HG02981 (cell line): ENCODE results near the gene ACSS3.
"Not testable (repeated sequence)": the region's sequence is repeated elsewhere in the genome, so short reads cannot be mapped to it uniquely, and the experiment has no call there.

Experiments
- ATAC-seq: cut with Tn5 transposase; IDR thresholded peaks from one replicate; pipeline ENCODE4 v1.9.1; 2021; ENCODE audit warnings: mild to moderate bottlenecking, moderate library complexity; ENCODE audit not compliant: unreplicated experiment

ACSS3 gene

DNA sequence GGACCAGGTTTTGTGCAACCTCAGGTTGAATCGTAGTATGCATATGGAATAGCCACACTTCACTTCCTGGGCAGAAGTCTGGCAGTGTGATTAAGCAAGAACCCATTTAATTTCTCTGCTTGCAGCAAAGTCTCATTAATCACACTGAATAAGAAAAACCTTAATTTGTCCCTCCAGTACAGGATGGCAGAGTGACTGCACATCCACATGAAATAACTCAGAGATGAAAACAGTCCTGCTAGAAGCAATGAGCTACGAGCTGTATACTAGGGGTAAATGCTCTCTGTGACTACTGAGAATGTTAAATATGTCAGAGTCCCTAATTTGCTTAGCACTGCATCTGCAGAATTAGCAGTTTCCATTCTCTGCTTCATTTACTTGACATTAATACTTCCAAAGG, 88.9 kb downstream of the ACSS3 start:
- ATAC-seq: no peak

DNA sequence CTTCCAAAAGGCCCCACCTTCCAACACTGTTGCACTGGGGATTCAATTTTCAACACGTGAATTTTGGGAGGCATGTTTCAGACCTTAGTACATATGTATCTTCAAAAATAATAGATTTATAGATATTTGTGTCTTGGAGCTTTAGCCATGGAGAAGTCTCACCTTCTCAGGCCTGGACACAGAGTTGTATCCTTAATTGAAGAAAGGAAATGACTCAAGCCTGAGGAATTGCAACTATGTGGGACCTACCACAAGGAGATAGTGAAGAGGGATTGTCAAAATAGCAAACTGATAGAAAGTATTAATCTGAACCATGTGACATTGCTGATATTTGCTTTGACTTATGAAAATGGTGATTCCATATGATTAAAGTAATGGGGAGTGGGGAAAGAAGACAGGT, 89.8 kb downstream of the ACSS3 start:
- ATAC-seq: no peak

DNA sequence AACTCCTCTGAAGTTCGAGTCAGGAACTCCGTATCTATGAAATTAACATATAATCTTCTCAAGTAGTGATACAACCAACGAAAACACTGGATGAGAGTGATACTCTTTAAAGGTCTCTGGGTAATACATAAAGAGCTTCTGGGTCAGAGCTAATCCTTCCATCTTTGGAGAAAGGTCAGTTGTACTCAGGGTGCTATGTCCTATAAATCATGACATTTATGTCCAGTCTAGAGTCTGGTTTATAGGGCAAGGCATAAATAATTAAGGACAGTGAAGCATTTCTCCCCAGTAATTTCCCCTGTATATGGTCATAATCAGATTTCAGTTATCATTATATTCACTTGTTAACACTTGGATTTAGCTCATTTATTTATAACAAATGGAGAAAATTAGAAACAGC, 90.6 kb downstream of the ACSS3 start:
- no peak for ATAC-seq

DNA sequence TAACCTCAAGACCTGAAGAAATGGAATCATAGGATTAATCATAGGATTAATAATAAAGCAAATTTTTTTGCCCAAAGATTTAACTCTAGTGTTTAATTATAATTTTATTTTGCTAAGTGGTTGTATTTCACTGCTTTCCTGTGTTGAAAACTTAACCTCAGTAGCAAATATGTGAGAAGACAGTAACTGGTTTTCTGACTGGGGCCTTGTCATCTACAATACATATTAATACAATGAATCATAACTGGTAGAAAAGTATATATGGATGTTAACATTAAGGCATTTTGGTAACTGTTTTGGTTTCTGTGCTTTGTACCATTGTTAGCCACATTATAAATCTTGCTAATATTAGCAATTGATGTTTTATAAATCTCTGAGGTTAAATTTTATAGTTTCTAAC, 92.2 kb downstream of the ACSS3 start:
- no peak for ATAC-seq

DNA sequence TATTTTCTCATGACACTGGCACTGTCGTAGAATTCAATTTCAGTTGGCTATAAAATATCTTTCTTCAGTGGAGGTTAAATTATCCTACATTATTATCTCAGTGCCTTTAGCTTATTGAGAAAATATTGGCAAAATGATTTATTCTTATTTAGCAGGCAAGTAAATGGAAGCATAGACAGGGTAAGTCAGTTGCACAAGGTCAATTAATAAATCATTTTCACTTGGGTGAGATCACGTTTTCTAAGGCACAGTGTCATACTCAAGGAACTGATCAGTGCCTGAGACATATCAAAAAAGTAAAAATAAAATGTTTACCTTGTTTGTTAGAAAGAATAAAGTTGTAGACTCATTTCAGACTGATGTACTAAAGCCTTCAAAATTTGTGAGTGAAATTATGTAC, 95.0 kb downstream of the ACSS3 start:
- ATAC-seq: no peak

DNA sequence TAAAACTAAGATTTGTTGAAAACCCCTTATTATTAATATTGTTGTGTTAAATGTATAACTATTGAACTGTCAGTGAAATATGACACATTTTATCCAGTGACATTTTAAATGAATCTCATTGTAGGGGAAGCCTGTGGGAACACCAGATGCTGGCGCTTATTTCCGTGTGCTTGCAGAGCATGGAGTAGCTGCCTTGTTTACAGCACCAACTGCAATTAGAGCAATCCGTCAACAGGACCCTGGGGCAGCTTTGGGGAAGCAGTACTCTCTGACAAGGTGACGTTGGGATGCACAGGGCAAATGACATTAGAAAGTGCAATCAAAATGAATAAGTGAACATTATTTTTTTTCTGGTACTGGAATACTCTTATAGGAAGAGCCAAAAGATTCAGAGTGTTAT, 96.8 kb downstream of the ACSS3 start:
- ATAC-seq: no peak

DNA sequence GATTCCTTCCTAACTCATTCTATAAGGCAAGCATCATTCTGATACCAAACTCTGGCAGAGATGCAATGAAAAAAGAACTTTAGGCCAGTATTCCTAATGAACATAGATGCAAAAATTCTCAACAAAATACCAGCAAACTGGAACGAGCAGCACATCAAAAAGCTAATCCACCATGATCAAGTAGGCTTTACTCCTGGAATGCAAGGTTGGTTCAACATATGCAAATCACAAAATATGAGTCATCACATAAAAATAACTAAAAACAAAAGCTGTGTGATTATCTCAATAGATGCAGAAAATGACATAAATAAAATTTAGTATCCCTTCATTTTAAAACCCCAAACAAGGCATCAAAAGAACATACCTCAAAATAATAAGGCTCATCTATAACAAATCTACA, 98.9 kb downstream of the ACSS3 start:
- ATAC-seq: no peak

DNA sequence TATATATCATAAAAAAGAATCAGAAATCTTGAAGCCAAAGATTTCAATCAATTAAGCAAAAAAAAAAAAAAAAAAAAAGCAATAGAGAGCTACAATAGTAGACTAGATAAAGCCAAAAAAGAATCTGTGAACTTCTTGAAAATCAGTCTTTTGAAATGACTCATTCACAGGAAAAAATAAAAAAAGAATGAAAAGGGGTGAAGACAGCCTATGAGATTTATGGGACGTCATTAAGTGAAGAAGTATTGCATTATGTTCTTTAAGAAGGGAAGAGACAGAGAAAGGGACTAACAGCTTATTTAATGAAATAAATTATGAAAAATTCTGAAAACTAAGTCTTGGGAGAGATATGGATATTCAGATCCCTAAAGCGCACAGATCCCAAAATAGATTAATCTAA, 103.8 kb downstream of the ACSS3 start:
- no peak for ATAC-seq

DNA sequence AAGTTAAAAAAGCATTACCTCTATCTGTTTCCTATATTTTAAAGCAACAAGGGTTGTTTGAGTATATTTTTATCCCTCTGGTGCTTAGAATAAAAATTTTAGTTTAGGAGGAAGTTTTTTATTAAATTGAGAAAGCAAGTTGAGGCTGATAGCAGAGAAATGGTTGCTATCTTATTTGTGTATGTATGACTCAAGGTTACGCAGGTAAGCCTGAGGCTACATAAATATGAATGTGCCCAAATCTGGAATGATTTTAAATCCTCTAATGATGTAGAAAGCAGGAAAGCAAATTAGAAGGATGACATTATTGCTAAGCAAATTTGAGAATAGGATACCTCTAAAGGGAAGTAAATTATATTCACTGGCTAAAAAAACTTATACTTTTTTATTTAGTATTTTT, 109.8 kb downstream of the ACSS3 start:
- no peak for ATAC-seq

DNA sequence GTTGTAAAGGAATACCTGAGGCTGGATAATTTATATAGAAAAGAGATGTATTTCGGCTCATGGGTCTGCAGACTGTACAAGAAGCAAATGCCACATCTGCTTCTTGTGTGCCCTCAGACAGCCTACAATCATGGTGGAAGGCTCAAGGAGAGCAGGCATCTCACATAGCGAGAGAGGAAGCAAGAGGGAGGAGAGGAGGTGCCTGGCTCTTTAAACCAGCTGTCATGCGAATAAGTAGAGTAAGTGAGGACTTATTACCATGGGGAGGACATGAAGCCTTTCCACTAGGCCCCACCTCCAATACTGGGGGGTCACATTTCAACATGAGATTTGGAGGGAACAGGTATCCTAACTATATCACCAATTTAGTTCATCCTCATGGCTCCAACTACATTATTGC, 118.7 kb downstream of the ACSS3 start:
- ATAC-seq: no peak

DNA sequence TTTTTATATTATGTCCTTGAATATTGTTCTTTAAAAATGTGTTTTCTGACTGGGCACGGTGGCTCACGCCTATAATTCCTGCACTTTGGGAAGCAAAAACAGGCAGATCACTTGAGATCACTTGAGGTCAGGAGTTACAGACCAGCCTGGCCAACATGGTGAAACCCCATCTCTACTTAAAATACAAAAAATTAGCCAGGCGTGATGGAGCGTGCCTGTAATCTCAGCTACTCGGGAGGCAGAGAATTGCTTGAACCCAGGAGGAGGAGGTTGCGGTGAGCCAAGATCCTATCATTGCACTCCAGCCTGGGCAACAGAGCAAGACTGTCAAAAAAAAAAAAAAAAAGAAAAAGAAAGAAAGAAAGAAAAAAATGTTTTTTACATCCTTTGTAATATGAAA, 122.7 kb downstream of the ACSS3 start:
- ATAC-seq: not testable (repeated sequence)

DNA sequence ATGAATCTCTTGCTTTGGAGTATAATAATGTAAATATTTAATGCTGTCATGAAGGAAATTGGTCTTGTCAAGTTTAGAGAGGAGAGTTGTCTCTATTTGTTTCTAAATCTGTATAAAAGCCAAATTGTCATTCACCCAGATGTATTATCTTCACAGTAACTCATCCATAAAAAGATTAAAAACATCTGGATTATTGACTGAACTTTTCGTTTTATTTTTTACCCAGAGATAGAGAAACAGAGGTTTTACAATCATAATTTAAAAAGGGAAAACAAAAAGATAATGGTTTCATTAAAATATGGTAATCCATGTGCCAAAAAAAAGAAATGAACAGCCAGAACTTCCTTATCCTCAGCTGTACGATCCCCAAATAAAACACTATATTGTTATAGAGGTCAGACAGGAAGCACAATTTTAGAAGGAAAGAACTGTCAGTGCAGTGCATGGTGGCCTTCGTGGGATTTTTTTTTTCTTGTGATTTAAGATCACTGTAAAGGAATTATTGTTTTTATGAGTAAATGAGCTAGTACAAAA, 125.9 kb downstream of the ACSS3 start:
- no peak for ATAC-seq

DNA sequence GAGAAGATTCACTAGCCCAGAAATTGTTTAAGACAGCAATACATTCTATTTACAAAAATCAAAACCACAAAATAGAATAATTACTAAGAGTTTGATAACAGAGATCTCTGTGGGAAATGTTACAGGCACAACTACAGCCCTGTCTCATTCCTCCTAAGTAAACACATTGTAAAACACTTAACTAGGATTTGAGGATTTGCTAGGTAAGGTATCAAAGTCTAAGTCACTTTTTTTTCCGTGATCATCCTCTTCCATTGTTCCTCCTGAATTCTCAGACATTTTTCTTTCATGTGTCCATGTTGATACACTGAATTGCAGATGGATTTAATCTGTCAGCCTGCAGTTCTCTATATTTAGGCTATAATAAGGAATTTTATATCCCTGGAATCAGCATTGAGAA, 127.5 kb downstream of the ACSS3 start:
- no peak for ATAC-seq

DNA sequence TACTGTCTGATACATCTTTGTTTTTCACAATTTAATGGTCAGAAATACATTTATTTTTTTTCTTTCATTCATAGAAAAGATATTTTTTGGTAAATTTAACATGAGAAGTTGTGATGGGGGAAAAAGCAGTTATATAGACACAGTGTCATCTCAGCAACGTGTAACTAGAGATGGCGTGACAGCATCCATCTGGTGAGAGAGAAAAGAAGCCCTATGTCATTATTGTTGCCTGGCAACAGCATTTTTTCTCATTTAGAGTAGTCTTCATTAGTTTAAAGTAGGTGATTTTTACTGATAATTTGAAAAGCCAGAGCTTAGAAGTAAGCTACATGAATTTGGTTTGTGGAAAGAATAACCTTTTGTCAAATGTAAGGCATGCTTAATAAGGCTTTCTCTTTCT, 128.6 kb downstream of the ACSS3 start:
- ATAC-seq: no peak

DNA sequence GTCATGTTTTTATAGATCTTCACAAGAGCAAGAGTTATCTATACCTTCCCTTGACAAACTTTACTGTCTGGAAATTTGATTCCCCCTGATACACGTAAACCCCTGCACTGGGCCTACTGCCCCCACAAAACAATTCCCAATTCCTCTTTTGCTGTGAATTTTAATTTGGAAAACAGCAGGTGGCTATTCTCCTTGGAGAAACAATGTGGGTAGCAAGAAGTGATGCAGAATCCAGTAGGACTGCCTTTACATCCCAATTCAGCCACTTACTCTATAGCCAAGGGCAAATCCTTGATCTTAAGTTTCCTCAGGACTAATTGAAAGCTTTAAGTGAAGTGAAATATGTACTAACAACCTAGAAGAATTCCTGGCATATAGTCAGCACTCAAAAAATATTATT, 129.3 kb downstream of the ACSS3 start:
- ATAC-seq: no peak

DNA sequence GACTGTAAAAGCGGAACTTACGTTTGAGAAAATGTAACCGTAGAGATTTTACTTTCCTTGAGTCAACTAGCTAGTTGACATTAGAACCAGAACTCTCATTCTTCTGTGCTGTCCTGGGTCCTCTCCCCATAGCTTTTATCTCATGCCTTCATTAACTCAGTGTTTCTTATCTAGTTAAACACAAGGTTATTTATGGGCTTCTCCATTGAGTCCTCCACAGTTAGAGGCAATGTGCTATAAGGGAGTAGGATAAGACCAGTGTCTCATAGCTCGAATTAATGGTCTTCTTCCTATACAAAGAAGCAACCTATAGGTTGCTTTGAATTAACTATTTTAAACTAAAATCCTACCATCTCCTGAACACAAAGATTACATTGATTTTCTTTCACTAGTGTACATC, 129.8 kb downstream of the ACSS3 start:
- no peak for ATAC-seq

DNA sequence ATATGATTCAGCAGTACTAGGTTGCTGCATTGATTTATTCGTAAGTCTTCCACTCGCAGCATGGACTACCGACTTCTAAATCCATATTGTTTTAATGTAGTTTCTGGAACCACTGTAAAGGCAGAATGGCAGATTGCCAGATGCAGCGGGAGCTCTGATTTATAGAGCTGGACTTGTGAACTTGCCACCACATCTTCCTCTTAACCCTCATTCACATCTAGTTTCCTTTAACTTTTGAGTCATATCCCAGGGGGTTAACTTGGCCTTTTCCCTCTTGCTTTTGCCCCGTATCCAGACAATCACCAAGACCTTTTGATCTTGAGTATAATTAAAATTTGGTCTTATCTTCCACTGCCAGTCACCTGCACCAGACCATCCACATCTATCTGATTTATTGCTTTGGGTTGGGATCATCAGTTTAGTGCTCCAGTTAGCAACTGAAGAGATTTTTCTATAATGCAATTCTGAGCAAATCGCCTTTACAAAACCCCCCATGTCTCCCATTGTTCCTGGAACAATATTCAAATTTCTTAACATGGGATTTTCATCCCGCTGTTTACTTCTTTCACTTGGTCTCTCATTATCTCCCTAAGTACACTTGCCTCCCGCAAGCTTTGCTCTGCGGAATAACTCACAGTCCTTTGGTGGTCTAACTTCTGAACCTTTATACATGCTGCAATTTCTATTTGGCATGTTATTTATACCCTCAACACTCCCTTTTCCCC, 130.5 kb downstream of the ACSS3 start:
- ATAC-seq: no peak

DNA sequence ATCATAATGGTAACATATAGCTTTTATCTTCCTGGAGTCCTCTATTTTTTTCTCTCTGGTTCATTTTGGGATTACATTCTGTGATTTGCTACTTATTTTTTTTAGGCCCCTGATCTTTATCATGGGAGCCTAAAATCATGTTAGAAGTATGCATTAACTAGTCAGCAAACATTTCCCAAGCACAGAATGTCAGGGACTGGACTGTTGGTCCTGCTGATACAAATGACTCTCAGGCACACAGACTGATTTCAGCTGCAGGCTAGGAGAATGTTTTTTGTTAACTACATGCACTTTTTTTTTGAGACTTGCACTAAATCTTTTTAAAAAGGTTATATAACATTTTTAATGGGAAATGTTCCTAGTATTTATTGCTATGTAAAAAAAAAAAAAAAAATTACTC, 131.1 kb downstream of the ACSS3 start:
- no peak for ATAC-seq

DNA sequence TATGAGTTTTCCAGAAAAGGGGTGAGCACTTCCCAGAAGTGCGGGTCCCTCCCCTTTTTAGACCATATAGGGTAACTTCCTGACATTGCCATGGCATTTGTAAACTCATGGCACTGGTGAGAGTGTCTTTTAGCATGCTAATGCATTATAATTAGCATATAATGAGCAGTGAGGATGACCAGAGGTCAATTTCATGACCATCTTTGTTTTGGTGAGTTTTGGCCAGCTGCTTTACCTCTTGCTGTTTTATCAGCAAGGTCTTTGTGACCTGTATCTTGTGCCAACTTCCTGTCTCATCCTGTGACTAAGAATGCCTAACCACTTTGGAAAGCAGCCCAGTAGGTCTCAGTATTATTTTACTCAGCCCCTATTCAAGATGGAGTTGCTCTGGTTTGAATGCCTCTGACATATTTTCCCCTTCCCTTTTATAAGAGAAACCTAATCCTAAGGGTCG, 131.9 kb downstream of the ACSS3 start:
- ATAC-seq: not testable (repeated sequence)

DNA sequence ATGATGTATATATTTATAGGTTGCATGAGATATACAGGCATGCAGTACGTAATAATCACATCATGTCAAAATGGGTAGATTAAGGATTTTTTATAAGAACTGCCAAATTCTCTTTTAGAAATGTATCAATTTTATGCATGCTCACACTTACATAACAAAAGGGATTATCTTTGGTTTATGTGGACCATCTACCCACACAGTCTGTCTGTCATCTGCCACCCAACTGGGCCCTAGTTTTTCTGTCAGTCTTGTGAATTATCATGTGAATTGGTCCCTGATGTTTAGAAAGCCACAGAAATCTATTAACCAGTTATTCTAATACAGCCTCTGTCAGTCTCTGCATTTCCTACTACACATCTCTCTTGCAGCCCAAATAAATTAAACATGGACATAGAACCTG, 133.4 kb downstream of the ACSS3 start:
- ATAC-seq: no peak

DNA sequence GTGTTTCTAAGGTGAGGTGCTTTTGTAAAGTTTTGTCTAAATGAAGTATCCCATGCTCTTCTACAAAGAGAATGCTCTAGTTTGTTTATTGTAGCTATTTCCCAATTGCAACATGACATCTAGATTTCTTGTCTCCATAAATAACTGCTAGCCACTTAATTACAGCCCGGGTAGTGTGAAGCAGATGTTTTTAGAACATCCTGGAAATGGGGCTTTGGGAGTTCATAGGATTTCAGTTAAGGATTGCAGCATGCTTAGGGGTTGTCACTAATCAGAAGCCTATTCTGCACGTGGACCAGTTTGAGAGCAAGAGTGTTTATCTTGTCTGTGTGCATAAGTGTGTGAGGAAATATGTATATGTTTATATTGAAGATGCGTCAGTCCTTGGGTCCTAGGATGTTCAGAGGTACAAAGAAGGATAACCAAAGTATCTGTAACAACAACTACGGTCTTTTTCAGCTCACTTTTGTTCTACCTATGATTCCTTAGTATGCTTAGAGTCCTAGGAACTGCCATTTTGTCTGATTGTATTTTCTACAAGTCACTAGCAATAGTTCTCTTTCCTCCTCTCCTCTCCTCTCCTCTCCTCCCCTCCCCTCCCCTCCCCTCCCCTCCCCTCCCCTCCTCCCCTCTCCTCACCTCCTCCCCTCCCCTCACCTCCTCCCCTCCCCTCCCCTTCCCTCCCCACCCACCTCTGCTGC, 135.3 kb downstream of the ACSS3 start:
- ATAC-seq: no peak

DNA sequence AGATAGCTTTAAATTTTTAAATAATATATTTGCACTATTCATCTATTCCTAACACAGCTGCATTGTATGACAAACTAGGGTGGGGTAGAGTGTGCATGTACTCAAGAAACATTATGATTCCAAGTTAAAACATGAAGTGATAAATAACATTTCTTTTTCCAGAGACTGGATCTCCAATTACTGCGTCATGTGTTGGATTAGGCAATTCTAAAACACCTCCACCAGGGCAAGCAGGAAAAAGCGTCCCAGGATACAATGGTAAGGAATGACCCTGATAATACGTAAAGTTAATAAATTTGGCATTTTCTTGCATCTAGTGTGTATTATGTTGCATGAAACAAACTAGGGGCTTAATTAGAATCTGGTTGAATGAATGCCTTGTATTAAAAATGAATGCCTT, 138.9 kb downstream of the ACSS3 start:
- no peak for ATAC-seq
